Measurements from ENCODE around the gene DNAI2.

The DNAI2 gene

DNA sequence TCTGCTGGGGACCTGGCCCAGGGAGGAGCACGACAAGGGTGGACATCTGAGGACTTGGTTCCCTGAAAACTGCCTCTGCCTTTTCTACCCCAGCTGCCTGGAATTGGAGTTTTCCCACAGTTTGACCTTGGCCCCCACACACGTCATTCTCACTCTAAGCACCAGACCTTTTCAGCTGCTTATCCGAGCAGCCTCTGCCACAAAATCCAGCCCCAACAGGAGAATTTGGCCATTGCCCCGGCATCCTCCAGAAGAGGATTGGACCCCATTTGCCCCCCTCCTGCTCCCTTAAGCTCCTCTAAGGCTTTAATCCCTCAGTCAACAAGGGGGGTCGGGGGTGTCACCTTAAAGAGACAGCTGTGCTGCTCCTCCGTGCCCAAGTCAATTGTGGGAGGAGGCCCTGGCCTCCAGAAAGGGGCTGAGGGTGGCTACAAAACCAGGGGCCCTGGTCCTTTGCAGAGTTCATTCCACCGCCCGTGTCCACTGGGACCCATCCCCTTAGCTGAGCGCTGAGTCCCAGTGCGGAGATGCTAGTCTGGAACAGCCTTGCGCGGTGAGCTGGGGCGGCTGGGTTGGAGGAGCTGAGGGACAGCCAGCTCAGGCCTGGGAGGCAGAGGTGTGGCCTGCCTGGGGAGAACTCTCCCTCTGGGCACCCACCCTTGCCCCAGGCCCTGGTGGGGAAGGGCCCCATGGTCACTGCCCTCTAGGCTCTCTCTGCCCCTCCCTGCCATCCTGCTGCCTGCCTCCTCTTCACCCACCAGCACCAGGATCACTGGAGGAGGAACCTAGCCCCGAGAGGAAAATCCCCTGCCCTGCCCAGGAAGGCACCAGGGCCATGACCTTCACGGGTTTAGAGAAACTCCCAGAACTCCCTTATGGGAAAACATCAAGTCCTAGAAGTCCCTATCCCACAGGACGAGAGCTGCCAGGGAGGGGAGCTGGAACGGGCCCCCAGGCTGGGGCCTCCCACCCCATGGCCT lies 41.8 kb upstream of the DNAI2 start:
- TF ChIP-seq, protein P1, sequence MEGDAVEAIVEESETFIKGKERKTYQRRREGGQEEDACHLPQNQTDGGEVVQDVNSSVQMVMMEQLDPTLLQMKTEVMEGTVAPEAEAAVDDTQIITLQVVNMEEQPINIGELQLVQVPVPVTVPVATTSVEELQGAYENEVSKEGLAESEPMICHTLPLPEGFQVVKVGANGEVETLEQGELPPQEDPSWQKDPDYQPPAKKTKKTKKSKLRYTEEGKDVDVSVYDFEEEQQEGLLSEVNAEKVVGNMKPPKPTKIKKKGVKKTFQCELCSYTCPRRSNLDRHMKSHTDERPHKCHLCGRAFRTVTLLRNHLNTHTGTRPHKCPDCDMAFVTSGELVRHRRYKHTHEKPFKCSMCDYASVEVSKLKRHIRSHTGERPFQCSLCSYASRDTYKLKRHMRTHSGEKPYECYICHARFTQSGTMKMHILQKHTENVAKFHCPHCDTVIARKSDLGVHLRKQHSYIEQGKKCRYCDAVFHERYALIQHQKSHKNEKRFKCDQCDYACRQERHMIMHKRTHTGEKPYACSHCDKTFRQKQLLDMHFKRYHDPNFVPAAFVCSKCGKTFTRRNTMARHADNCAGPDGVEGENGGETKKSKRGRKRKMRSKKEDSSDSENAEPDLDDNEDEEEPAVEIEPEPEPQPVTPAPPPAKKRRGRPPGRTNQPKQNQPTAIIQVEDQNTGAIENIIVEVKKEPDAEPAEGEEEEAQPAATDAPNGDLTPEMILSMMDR (IDR thresholded peaks at IDR 0.05; ENCODE audit: low read depth, low read length, missing control alignments): no peak
- no peak for DNase-seq (ENCODE audit: low read depth)
- H3K4me3 ChIP-seq (ENCODE audit: low read depth, low read length): no peak overlapping the region

DNA sequence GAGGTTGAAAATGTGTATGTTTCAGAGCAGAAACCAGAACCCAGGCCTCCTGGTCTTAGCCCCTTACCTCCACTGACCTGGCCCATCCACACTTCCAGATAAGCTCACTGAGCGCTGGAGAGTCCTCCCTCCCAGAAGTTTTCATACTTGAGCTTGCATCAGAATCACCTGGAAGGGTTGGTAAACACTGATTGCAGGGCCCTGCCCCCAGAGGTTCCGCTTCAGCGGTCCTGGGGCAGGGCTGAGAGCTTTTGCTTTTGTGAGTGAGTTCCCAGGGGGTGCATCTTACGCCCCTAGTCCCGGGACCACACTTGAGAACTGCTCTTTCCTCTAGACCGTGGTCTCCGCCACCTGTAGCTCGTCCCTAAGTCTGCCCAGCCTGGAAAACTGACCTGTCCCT lies 40.1 kb upstream of the DNAI2 start:
- TF ChIP-seq, protein P1 (IDR thresholded peaks at IDR 0.05; ENCODE audit: low read depth, low read length, missing control alignments): no peak
- no peak for DNase-seq (ENCODE audit: low read depth)
- H3K4me3 ChIP-seq (ENCODE audit: low read depth, low read length): no peak overlapping the region

DNA sequence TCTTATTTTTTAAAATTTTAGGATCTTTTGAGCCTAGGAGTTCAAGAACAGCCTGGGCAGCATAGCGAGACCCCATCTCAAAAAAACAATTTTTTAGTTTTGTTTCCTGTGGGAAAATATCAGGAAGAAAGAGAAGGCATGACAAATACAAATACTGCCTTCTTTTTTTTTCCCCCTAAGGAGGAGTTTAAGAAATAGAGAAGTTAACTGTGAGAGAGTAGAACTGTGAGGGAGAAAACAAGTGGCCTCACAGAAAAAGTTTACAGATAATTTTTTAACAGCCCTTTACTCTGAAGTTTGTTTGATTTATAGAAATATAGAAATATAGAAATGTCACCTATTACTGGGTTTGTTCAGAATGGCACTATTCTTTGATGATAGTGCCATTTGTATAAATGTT lies 39.5 kb upstream of the DNAI2 start:
- TF ChIP-seq, protein P1 (IDR thresholded peaks at IDR 0.05; ENCODE audit: low read depth, low read length, missing control alignments): no peak
- DNase-seq (ENCODE audit: low read depth): no peak
- no peak overlapping the region for H3K4me3 ChIP-seq (ENCODE audit: low read depth, low read length)

DNA sequence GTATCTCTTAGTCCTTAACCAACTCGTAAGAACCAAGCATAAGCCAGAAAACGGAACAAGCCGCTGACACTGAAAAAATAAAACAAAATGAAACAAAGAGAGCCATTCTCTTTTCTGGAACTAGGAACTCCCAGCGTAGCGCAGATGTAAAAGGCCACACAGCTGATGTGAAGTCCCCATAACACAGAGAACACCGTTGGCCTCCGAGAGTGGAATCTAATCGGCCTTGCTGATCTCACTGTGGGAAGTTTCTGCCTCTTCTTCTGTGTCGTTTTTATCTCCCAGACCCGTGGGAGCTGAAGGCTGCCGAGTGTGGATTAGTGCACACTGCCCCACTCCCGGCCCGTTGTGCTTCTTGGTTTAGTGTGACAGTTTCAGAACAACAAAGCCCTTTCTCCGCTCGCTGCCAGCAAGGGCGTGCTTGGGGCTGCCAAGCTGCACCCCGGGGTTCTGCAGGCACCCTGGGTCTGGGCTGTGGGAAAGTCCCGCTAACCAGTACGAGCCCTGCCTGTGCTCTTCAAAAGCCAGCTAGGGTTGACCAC lies 38.9 kb upstream of the DNAI2 start:
- DNase-seq (ENCODE audit: low read depth): no peak
- TF ChIP-seq, protein P1 (IDR thresholded peaks at IDR 0.05; ENCODE audit: low read depth, low read length, missing control alignments): no peak
- H3K4me3 ChIP-seq (ENCODE audit: low read depth, low read length): no peak overlapping the region

DNA sequence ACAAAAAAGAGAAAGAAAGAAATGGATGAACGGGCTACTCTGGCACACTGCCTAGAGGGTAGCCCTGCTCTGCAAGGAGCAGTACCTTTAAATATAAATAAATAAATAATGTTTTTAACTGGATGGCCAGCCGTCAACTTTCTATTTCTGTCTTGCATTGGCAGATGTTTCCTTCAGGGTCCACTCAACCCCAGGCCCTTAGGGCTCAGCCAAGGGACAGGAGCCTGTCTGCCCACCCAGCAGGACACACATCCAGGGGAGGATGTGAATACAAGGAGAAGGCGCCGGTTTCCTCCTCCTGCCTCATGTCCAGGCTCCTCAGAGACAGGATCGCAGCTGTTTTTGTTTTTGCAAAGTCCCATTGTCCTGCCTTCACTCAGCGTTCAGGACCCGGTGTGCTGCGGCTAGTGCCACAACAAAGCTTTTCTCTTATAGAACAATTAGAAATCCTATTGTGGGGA lies 38.1 kb upstream of the DNAI2 start:
- TF ChIP-seq, protein P1 (IDR thresholded peaks at IDR 0.05; ENCODE audit: low read depth, low read length, missing control alignments): no peak
- no peak for DNase-seq (ENCODE audit: low read depth)
- no peak overlapping the region for H3K4me3 ChIP-seq (ENCODE audit: low read depth, low read length)

DNA sequence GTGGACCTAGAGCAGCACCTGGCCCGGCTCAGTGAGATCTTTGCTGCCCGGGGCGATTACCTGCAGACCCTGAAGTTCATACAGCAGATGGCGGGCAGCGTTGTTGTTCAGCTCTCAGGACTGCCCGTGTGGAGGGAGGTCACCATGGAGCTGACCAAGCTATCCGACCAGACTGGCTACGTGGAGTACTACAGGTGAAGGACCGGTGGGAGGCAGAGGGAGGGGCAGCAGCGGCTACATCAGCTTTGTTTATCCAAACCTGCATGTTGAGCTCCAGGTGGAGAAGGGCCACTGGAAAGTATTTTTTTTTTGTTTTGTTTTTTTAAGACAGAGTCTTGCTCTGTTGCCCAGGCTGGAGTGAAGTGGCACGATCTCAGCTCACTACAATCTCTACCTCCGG lies 36.7 kb upstream of the DNAI2 start:
- no peak overlapping the region for H3K4me3 ChIP-seq (ENCODE audit: low read depth, low read length)
- DNase-seq (ENCODE audit: low read depth): no peak
- TF ChIP-seq, protein P1 (IDR thresholded peaks at IDR 0.05; ENCODE audit: low read depth, low read length, missing control alignments): no peak
